ENCODE results near the gene FKBP2. TPM values are rescaled to one million over a fixed set of nuclear protein-coding genes. Genes with fewer than 3 reads are reported as not detected.

The FKBP2 gene
- total and polyA plus RNA-seq, 2 of the 13 experiments (the other 11 are each of a cell fraction or from before 2014, with no cell fraction given), result 30.1 to 53.3 TPM

DNA sequence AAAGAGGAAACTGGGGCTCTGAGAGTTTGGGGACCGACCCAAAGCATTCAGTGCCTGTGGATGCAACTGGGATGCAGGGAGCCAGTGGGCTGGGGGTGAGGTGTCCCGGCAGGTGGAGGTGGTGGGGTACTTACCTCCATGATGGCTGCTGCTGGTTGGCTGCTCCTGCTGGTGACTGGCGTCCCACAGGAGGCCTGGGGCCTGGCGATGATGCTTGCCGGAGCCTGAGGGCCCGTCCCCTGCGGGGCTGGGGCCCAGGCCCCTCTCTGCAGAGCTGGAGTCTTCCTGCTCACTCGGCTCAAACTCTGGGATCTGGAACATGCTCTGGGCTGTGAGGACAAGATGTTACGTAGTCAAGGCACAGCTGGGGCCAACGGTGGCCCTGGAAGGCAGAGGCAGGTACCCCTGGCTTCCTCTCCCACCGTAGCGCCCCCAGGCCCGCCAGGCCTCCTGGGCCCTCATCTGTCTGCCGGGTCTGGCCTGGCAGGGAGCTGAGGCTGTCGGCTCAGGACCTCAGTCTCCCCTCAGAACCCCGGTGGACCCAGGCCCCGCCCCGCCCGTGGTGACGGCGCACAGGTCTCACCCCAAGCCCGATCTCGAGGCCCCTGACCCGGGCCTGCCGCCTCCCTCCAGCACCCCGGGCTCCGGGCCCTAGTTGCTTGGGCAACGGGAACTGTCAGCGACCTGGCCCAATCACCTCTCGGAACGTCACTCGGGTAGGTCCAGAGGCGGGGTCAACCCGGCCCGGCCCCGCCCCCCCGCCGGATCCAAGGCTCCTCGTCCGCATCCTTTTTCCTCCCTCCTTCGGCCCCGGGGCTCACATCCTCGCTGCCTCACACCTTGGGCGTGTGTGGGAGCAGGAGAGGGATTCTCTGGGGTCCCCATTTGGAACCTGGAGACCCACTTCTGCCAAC, 43.4 kb downstream of the FKBP2 start, which contains the start of gene BAD (continued):
- TF ChIP-seq ZSCAN29 (CRISPR knock-in tag; conservative IDR thresholded peaks at IDR 0.05) (peak; percentile 44; the same call in 1 of the 2 replicates), ZSCAN30 (CRISPR knock-in tag; IDR thresholded peaks at IDR 0.05) (no peak), TRIM24 (CRISPR knock-in tag; IDR thresholded peaks at IDR 0.05) (no peak), NR2F6 (IDR thresholded peaks at IDR 0.05) (no peak), NR2F6 (CRISPR knock-in tag; IDR thresholded peaks at IDR 0.05) (no peak), ISL2 (CRISPR knock-in tag; IDR thresholded peaks at IDR 0.05) (no peak), RBM22 (optimal IDR thresholded peaks at IDR 0.05; ENCODE audit: low read length) (peak; percentile 30)
- TF ChIP-seq, protein P1, sequence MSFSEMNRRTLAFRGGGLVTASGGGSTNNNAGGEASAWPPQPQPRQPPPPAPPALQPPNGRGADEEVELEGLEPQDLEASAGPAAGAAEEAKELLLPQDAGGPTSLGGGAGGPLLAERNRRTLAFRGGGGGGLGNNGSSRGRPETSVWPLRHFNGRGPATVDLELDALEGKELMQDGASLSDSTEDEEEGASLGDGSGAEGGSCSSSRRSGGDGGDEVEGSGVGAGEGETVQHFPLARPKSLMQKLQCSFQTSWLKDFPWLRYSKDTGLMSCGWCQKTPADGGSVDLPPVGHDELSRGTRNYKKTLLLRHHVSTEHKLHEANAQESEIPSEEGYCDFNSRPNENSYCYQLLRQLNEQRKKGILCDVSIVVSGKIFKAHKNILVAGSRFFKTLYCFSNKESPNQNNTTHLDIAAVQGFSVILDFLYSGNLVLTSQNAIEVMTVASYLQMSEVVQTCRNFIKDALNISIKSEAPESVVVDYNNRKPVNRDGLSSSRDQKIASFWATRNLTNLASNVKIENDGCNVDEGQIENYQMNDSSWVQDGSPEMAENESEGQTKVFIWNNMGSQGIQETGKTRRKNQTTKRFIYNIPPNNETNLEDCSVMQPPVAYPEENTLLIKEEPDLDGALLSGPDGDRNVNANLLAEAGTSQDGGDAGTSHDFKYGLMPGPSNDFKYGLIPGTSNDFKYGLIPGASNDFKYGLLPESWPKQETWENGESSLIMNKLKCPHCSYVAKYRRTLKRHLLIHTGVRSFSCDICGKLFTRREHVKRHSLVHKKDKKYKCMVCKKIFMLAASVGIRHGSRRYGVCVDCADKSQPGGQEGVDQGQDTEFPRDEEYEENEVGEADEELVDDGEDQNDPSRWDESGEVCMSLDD (CRISPR knock-in tag; IDR thresholded peaks at IDR 0.05; ENCODE audit: borderline replicate concordance), result no peak
- TF ChIP-seq, protein P2, sequence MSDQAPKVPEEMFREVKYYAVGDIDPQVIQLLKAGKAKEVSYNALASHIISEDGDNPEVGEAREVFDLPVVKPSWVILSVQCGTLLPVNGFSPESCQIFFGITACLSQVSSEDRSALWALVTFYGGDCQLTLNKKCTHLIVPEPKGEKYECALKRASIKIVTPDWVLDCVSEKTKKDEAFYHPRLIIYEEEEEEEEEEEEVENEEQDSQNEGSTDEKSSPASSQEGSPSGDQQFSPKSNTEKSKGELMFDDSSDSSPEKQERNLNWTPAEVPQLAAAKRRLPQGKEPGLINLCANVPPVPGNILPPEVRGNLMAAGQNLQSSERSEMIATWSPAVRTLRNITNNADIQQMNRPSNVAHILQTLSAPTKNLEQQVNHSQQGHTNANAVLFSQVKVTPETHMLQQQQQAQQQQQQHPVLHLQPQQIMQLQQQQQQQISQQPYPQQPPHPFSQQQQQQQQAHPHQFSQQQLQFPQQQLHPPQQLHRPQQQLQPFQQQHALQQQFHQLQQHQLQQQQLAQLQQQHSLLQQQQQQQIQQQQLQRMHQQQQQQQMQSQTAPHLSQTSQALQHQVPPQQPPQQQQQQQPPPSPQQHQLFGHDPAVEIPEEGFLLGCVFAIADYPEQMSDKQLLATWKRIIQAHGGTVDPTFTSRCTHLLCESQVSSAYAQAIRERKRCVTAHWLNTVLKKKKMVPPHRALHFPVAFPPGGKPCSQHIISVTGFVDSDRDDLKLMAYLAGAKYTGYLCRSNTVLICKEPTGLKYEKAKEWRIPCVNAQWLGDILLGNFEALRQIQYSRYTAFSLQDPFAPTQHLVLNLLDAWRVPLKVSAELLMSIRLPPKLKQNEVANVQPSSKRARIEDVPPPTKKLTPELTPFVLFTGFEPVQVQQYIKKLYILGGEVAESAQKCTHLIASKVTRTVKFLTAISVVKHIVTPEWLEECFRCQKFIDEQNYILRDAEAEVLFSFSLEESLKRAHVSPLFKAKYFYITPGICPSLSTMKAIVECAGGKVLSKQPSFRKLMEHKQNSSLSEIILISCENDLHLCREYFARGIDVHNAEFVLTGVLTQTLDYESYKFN (CRISPR knock-in tag; conservative IDR thresholded peaks at IDR 0.05), result 0 out of 2 replicates have a peak, but pooled peaks have one; percentile 23
- TF ChIP-seq, protein P3, sequence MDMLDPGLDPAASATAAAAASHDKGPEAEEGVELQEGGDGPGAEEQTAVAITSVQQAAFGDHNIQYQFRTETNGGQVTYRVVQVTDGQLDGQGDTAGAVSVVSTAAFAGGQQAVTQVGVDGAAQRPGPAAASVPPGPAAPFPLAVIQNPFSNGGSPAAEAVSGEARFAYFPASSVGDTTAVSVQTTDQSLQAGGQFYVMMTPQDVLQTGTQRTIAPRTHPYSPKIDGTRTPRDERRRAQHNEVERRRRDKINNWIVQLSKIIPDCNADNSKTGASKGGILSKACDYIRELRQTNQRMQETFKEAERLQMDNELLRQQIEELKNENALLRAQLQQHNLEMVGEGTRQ (IDR thresholded peaks at IDR 0.05; ENCODE audit: low read depth, low read length), result no peak
- TF ChIP-seq, protein P3 (CRISPR knock-in tag; IDR thresholded peaks at IDR 0.05; ENCODE audit: borderline replicate concordance), result no peak
- TF ChIP-seq, protein P4, sequence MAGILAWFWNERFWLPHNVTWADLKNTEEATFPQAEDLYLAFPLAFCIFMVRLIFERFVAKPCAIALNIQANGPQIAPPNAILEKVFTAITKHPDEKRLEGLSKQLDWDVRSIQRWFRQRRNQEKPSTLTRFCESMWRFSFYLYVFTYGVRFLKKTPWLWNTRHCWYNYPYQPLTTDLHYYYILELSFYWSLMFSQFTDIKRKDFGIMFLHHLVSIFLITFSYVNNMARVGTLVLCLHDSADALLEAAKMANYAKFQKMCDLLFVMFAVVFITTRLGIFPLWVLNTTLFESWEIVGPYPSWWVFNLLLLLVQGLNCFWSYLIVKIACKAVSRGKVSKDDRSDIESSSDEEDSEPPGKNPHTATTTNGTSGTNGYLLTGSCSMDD (CRISPR knock-in tag; IDR thresholded peaks at IDR 0.05), result no peak
- TF ChIP-seq, protein P5, sequence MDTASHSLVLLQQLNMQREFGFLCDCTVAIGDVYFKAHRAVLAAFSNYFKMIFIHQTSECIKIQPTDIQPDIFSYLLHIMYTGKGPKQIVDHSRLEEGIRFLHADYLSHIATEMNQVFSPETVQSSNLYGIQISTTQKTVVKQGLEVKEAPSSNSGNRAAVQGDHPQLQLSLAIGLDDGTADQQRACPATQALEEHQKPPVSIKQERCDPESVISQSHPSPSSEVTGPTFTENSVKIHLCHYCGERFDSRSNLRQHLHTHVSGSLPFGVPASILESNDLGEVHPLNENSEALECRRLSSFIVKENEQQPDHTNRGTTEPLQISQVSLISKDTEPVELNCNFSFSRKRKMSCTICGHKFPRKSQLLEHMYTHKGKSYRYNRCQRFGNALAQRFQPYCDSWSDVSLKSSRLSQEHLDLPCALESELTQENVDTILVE (CRISPR knock-in tag; IDR thresholded peaks at IDR 0.05), result no peak
- TF ChIP-seq, protein P6, sequence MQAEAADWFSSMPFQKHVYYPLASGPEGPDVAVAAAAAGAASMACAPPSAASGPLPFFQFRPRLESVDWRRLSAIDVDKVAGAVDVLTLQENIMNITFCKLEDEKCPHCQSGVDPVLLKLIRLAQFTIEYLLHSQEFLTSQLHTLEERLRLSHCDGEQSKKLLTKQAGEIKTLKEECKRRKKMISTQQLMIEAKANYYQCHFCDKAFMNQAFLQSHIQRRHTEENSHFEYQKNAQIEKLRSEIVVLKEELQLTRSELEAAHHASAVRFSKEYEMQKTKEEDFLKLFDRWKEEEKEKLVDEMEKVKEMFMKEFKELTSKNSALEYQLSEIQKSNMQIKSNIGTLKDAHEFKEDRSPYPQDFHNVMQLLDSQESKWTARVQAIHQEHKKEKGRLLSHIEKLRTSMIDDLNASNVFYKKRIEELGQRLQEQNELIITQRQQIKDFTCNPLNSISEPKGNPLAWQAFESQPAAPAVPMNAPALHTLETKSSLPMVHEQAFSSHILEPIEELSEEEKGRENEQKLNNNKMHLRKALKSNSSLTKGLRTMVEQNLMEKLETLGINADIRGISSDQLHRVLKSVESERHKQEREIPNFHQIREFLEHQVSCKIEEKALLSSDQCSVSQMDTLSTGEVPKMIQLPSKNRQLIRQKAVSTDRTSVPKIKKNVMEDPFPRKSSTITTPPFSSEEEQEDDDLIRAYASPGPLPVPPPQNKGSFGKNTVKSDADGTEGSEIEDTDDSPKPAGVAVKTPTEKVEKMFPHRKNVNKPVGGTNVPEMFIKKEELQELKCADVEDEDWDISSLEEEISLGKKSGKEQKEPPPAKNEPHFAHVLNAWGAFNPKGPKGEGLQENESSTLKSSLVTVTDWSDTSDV (CRISPR knock-in tag; IDR thresholded peaks at IDR 0.05), result no peak

Data from HepG2 (cell line).